Transverse colon (tissue), 3 donors: Measurements from ENCODE around the gene LHX8.

Experiments used
- POLR2A ChIP-seq: fragments of 450-650 bp; IDR thresholded peaks from one replicate; pipeline ENCODE4 v1.6.1; 2016; ENCODE audit warnings: antibody characterized with exemption, mild to moderate bottlenecking, moderate library complexity
- TF ChIP-seq, protein P1 (sequence below), 5 experiments: fragments of 200-600 bp in 3 of 5; fragments of 450-650 bp in 2 of 5; sonication (generic) in 3 of 5; IDR thresholded peaks; 1 replicate in 2 of 5; 2 replicates in 3 of 5; pipeline ENCODE4 v1.5.1; 2016 to 2017; ENCODE audit warnings: antibody characterized with exemption in 5 of 5, inconsistent platforms in 3 of 5, mild to moderate bottlenecking in 2 of 5, moderate library complexity in 1 of 5

DNA sequence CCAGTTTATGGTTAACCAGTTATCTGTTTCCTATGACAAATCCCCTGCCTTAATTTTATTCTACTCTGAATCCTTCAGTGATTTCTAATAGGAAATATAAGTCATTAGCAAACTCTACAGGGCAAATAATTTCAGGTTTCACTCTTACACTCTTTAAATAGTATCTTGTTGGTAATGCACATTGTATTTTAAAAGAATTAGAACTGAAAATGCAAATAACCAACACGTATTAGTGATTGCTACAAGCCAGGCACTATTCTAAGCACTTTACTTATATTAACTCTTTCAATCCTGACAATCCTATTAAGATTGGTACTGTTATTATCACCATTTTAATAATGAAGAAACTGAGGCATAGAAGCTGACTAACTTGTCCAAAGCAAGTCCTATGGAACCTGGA is 48.3 kb upstream of the LHX8 start:
- no peak for TF ChIP-seq POLR2A
- TF ChIP-seq, protein P1, sequence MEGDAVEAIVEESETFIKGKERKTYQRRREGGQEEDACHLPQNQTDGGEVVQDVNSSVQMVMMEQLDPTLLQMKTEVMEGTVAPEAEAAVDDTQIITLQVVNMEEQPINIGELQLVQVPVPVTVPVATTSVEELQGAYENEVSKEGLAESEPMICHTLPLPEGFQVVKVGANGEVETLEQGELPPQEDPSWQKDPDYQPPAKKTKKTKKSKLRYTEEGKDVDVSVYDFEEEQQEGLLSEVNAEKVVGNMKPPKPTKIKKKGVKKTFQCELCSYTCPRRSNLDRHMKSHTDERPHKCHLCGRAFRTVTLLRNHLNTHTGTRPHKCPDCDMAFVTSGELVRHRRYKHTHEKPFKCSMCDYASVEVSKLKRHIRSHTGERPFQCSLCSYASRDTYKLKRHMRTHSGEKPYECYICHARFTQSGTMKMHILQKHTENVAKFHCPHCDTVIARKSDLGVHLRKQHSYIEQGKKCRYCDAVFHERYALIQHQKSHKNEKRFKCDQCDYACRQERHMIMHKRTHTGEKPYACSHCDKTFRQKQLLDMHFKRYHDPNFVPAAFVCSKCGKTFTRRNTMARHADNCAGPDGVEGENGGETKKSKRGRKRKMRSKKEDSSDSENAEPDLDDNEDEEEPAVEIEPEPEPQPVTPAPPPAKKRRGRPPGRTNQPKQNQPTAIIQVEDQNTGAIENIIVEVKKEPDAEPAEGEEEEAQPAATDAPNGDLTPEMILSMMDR (IDR thresholded peaks at IDR 0.05): no peak
